Adrenal gland (tissue), 5 donors: ENCODE measurements around the gene ZBTB7B.

ENCODE experiments used
- CTCF ChIP-seq, 6 experiments: fragments of 450-650 bp in 4 of 6; fragments of 200-600 bp in 2 of 6; sonication (generic) in 1 of 6; IDR thresholded peaks; 1 replicate in 5 of 6; 2 replicates in 1 of 6; pipeline versions ENCODE4 v1.5.1 to v1.8.0; 2016 to 2021; ENCODE audit warnings: antibody characterized with exemption in 6 of 6, mild to moderate bottlenecking in 2 of 6, moderate library complexity in 1 of 6
- POLR2A ChIP-seq, 2 donors: fragments of 450-650 bp; IDR thresholded peaks; one replicate each; pipeline ENCODE4 v1.6.1; 2017; ENCODE audit warnings: antibody characterized with exemption in 2 of 2, mild to moderate bottlenecking in 2 of 2, moderate library complexity in 1 of 2
- donor health status: DM: no; HTN: no; CAD: no.

GRCh38 chr1:155030243-155030795, 27.7 kb downstream of the ZBTB7B start:
- TF ChIP-seq CTCF (IDR thresholded peaks at IDR 0.05) (no peak), POLR2A (IDR thresholded peaks at IDR 0.05) (no peak)
